CD4-positive, alpha-beta T cell treated with Interleukin-1 beta for 1 hour (primary cell): ENCODE results near the gene TECR.
"Not testable (repeated sequence)": the region's sequence is repeated elsewhere in the genome, so short reads cannot be mapped to it uniquely, and the experiment has no call there.

Experiments
- DNase-seq, 2 donors: peaks; one replicate each; pipeline ENCODE4 v3.0.0-alpha.2; 2020 to 2022

The TECR gene

GRCh38 chr19:14599548-14600147 is 70.3 kb downstream of the TECR start:
- DNase-seq: no peak

- peak in 1 of 2 donors; percentile 45 for DNase-seq
These were observed 74.6 kb downstream of the TECR start for GRCh38 chr19:14603990-14604387.

GRCh38 chr19:14606627-14607026 is 77.2 kb downstream of the TECR start:
- DNase-seq: no peak

GRCh38 chr19:14611051-14611450 is 81.7 kb downstream of the TECR start:
- DNase-seq: no peak

GRCh38 chr19:14612242-14612641 is 82.8 kb downstream of the TECR start:
- DNase-seq: not testable (repeated sequence)

- no peak for DNase-seq
These were observed 83.3 kb downstream of the TECR start for GRCh38 chr19:14612657-14613056.

- peak in 1 of 2 donors; percentile 20 for DNase-seq
These were observed 84.2 kb downstream of the TECR start for GRCh38 chr19:14613399-14614098.

- DNase-seq: peak; percentile 19 to 67
These were observed 84.7 kb downstream of the TECR start for GRCh38 chr19:14614099-14614412.
